ENCODE results near the gene SHB.

The SHB gene

GRCh38 chr9:37876376-37876775 lies 192.7 kb downstream of the SHB start:
- in situ Hi-C loops (cut with MboI; ENCODE audit: low sequenced_read_pairs): loop anchor here (25.0 kb wide), 1 partner anchor 289 kb away; the partner anchor contains the start of genes FBXO10 and TOMM5

GRCh38 chr9:37873955-37874354 lies 195.1 kb downstream of the SHB start:
- in situ Hi-C loops (cut with MboI; ENCODE audit: low sequenced_read_pairs): no loop called here

- in situ Hi-C loops (cut with MboI; ENCODE audit: low sequenced_read_pairs): no loop called here
Observed at GRCh38 chr9:37870799-37871176, 198.2 kb downstream of the SHB start.

- in situ Hi-C loops (cut with MboI; ENCODE audit: low sequenced_read_pairs): no loop called here
Observed at GRCh38 chr9:37870081-37870798, 198.8 kb downstream of the SHB start.
